Measurements from ENCODE around the gene COL27A1. TPM values are rescaled to one million over a fixed set of nuclear protein-coding genes. Genes with fewer than 3 reads are reported as not detected.

COL27A1 gene
- total RNA-seq, 5 donors from 2014 or later (not counting 1 experiment from before 2014, with no cell fraction given): 0.53 to 1.7 (median 0.95) TPM

DNA sequence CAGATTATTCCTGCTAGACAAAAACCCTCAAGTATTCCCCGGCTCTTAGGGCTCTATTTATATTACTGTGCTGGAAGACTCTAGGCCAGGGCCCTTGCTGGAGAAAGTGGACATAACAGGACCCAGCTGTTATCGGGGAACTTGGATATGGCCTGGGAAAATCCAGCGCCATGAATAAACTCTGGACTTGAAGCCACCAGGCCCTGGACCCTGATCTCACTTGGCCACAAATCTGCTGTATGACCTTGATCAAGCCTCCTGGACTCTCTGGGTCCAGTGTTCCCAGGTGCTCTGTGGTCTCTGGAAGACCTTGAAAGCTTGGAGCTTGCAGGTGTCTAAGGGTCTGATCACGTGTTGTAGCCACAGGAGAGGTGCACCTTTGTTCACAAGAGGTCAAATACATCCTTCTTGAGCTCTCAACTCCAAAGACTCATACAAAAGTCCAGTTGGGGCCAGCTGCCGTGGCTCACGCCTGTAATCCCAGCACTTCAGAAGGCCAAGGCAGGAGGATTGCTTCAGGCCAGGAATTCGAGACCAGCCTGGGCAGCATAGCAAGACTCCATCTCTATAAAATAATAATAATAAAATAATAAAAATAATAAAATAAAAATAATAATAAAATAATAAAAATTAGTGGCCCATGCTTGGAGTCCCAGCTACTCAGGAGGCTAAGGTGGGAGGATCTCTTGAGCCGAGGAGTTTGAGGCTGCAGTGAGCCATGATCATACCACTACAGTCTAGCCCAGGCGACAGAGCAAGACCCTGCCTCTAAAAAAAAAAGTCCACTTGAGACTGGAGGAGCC is 26.5 kb downstream of the COL27A1 start:
- DNase-seq (no peak), ATAC-seq (replicated peaks in 1 of 4) (no peak)
- Histone ChIP-seq H3K4me3 (ENCODE audit: control insufficient read depth in 1 of 2, extremely low read depth in 1 of 2, low read length in 1 of 2) (no peak overlapping the region), H3K27me3 (replicated peaks in 1 of 2; ENCODE audit: control insufficient read depth in 2 of 2, extremely low read depth in 1 of 2, insufficient read depth in 2 of 2, low read length in 1 of 2) (peaks cover 0 to 32% of the 10 kb centered on the region in 2 experiments), H3K4me1 (ENCODE audit: control insufficient read depth in 1 of 2, extremely low read depth in 1 of 2, insufficient read depth in 2 of 2, low read length in 2 of 2) (no peaks in the 10 kb centered on the region), H3K9me3 (no peaks in the 10 kb centered on the region), H3K36me3 (ENCODE audit: control insufficient read depth in 2 of 2, extremely low read depth in 1 of 2, insufficient read depth in 1 of 2, low read length in 1 of 2) (no peaks in the 10 kb centered on the region), H3K27ac (ENCODE audit: low read length) (no peak overlapping the region)
- Mint-ChIP-seq H3K36me3 (no peaks in the 10 kb centered on the region), H3K4me1 (no peaks in the 10 kb centered on the region), H3K27me3 (peaks cover 4 to 9% of the 10 kb centered on the region in 2 donors), H3K4me3 (no peak overlapping the region), H3K27ac (no peak overlapping the region), H3K9me3 (no peaks in the 10 kb centered on the region)
- ChIA-PET POLR2A (no interaction called here), CTCF (no interaction called here)
- WGBS (ENCODE audit: insufficient coverage): 71% methylated on average over 4 of the region's 9 CpGs

DNA sequence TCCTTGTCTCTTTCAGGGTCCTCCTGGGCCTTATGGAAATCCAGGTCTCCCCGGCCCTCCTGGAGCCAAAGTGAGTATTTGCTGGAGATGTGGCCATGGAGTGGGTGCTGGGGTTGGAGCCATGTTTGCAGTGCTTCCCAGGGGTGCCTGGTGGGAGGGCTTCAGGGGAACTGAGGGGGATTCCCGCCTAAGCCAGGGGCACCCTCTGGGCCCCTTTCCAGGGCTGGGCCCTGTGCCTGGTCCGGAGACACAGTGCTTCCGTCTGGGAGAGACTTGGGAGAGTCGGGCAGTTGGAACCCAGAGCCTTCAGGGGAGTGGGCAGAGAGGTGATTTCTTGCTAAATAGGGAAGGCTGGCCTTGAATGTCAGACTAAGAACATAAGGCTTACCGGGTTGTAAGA is 27.7 kb downstream of the COL27A1 start:
- H3K9me3 ChIP-seq: no peaks in the 10 kb centered on the region
- H3K36me3 ChIP-seq (ENCODE audit: control insufficient read depth in 2 of 2, extremely low read depth in 1 of 2, insufficient read depth in 1 of 2, low read length in 1 of 2): no peaks in the 10 kb centered on the region
- POLR2A ChIA-PET: no interaction called here
- H3K27me3 Mint-ChIP-seq: peaks cover 0 to 9% of the 10 kb centered on the region in 2 donors
- no peak overlapping the region for H3K27ac ChIP-seq (ENCODE audit: low read length)
- no peak for ATAC-seq (replicated peaks in 1 of 4)
- no peak for DNase-seq
- no peaks in the 10 kb centered on the region for H3K4me1 ChIP-seq (ENCODE audit: control insufficient read depth in 1 of 2, extremely low read depth in 1 of 2, insufficient read depth in 2 of 2, low read length in 2 of 2)
- H3K27ac Mint-ChIP-seq: no peak overlapping the region
- H3K36me3 Mint-ChIP-seq: no peaks in the 10 kb centered on the region
- no peak overlapping the region for H3K4me3 Mint-ChIP-seq
- H3K4me1 Mint-ChIP-seq: no peaks in the 10 kb centered on the region
- H3K27me3 ChIP-seq (replicated peaks in 1 of 2; ENCODE audit: control insufficient read depth in 2 of 2, extremely low read depth in 1 of 2, insufficient read depth in 2 of 2, low read length in 1 of 2): peaks cover 0 to 32% of the 10 kb centered on the region in 2 experiments
- CTCF ChIA-PET: no interaction called here
- no peak overlapping the region for H3K4me3 ChIP-seq (ENCODE audit: control insufficient read depth in 1 of 2, extremely low read depth in 1 of 2, low read length in 1 of 2)
- WGBS (ENCODE audit: insufficient coverage): 73% methylated on average over 6 of the region's 6 CpGs
- no peaks in the 10 kb centered on the region for H3K9me3 Mint-ChIP-seq

DNA sequence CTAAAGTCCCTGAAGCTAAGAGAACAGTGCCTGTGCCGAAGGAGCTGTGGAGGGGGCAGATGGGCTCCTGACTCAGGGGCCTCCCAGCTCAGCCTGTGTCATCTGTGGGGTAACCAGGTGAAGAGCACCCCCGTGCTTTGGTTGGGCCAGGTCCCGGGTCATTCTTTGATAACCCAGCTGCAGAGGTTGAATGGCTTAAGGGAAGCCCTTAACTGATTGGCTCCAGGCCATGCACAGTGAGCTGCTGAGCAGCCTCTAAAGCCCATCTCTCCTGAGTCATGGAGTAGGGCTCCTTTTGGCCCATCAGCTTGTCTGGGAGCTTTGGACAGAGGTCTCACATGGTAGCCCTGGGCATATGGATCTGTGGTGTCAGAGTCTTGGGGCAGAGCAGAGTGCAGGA is 28.7 kb downstream of the COL27A1 start:
- 61% methylated on average over 3 of the region's 3 CpGs for WGBS (ENCODE audit: insufficient coverage)
- Mint-ChIP-seq H3K4me3 (no peak overlapping the region), H3K27me3 (peaks cover 0 to 9% of the 10 kb centered on the region in 2 donors), H3K27ac (no peak overlapping the region), H3K36me3 (no peaks in the 10 kb centered on the region), H3K9me3 (peaks cover 0 to 4% (median 2%) of the 10 kb centered on the region in 3 donors), H3K4me1 (no peaks in the 10 kb centered on the region)
- H3K36me3 ChIP-seq (ENCODE audit: control insufficient read depth in 2 of 2, extremely low read depth in 1 of 2, insufficient read depth in 1 of 2, low read length in 1 of 2): no peaks in the 10 kb centered on the region
- no peak for DNase-seq
- ATAC-seq (replicated peaks in 1 of 4): no peak
- POLR2A ChIA-PET: no interaction called here
- CTCF ChIA-PET: interaction anchor here in 1 of 2 donors (0.5 kb wide), 1 partner anchor 1341 kb away, joined by 3 read pairs; no protein-coding TSS in a partner anchor
- H3K27ac ChIP-seq (ENCODE audit: low read length): no peak overlapping the region
- H3K4me3 ChIP-seq (ENCODE audit: control insufficient read depth in 1 of 2, extremely low read depth in 1 of 2, low read length in 1 of 2): no peak overlapping the region
- H3K27me3 ChIP-seq (replicated peaks in 1 of 2; ENCODE audit: control insufficient read depth in 2 of 2, extremely low read depth in 1 of 2, insufficient read depth in 2 of 2, low read length in 1 of 2): peaks cover 0 to 28% of the 10 kb centered on the region in 2 experiments
- no peaks in the 10 kb centered on the region for H3K4me1 ChIP-seq (ENCODE audit: control insufficient read depth in 1 of 2, extremely low read depth in 1 of 2, insufficient read depth in 2 of 2, low read length in 2 of 2)
- no peaks in the 10 kb centered on the region for H3K9me3 ChIP-seq

DNA sequence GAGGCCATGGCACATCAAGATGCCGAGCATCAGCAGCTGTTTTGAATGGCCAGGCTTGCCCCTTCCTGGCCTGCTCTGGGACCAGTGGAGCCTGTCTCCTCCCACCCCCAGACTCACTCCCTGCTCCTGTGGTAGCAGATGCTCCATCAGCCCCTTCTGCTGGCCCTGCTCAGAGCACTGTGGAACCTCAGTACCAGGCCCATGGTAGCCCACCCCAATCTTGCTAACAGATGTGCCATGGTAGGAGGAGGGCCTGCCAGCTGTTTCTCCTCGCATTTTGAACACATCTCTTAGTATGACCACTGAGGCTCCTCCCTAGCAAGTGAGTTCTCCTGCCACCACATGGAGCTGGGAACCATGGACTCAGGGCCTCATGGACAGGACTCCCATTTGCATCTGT is 29.5 kb downstream of the COL27A1 start:
- ChIA-PET POLR2A (no interaction called here), CTCF (no interaction called here)
- H3K4me3 ChIP-seq (ENCODE audit: control insufficient read depth in 1 of 2, extremely low read depth in 1 of 2, low read length in 1 of 2): no peak overlapping the region
- peaks cover 0 to 25% of the 10 kb centered on the region in 2 experiments for H3K27me3 ChIP-seq (replicated peaks in 1 of 2; ENCODE audit: control insufficient read depth in 2 of 2, extremely low read depth in 1 of 2, insufficient read depth in 2 of 2, low read length in 1 of 2)
- H3K4me1 Mint-ChIP-seq: no peaks in the 10 kb centered on the region
- peaks cover 0 to 7% (median 4%) of the 10 kb centered on the region in 3 donors for H3K9me3 Mint-ChIP-seq
- no peaks in the 10 kb centered on the region for H3K36me3 ChIP-seq (ENCODE audit: control insufficient read depth in 2 of 2, extremely low read depth in 1 of 2, insufficient read depth in 1 of 2, low read length in 1 of 2)
- peaks cover 0 to 7% of the 10 kb centered on the region in 2 donors for H3K27me3 Mint-ChIP-seq
- ATAC-seq (replicated peaks in 1 of 4) (no peak), DNase-seq (no peak)
- no peaks in the 10 kb centered on the region for H3K36me3 Mint-ChIP-seq
- H3K27ac ChIP-seq (ENCODE audit: low read length): no peak overlapping the region
- no peak overlapping the region for H3K4me3 Mint-ChIP-seq
- no peaks in the 10 kb centered on the region for H3K4me1 ChIP-seq (ENCODE audit: control insufficient read depth in 1 of 2, extremely low read depth in 1 of 2, insufficient read depth in 2 of 2, low read length in 2 of 2)
- H3K9me3 ChIP-seq: no peaks in the 10 kb centered on the region
- 100% methylated on average over 1 of the region's 2 CpGs for WGBS (ENCODE audit: insufficient coverage)
- no peak overlapping the region for H3K27ac Mint-ChIP-seq

DNA sequence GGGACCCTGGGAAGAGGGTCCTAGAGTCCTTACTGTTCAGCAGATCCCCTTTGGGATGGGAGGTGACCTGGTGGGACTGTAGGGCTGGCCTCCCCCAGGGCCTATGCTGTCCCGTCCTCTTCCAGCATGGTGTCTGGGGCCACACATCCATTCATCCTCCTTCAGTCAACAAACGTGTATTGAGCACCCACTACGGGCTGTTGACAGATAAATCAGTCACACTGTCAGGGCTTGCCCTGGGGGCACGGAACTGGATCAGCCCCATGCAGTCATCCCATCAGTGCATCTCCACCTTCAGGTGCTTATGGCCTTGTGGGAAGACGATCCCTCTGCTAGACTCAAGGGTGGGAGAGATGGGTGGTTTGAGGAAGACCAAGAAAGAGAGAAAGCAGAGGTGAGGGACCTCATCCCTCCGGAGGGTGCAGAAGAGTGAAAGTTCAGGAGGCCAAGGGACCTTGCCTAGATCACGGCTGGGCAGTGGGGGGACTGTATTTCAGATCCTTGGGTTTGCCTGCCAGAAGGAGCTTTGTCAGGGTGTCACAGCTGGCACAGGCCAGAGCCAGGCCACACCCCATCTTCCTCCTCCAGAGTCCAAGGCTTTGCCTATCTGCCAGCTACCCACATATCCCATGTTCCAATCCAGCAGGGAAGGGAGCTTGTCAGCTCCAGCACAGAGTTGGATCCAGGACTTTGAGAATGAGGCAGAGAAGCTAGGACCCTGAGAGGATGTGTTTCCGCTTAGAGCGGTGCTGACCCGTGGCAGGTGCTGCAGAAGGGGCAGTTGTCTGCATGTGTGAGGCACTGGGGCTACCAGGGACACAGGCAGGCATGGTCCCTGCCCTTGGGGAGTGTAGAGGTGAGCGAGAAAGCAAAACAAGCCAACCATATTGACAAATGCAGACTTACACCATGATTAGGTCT is 30.5 kb downstream of the COL27A1 start:
- H3K4me1 ChIP-seq (ENCODE audit: control insufficient read depth in 1 of 2, extremely low read depth in 1 of 2, insufficient read depth in 2 of 2, low read length in 2 of 2): no peaks in the 10 kb centered on the region
- DNase-seq (no peak), ATAC-seq (replicated peaks in 1 of 4) (no peak)
- POLR2A ChIA-PET: no interaction called here
- H3K4me3 ChIP-seq (ENCODE audit: control insufficient read depth in 1 of 2, extremely low read depth in 1 of 2, low read length in 1 of 2): no peak overlapping the region
- Mint-ChIP-seq H3K27ac (no peak overlapping the region), H3K4me1 (no peaks in the 10 kb centered on the region), H3K27me3 (peaks cover 0 to 5% of the 10 kb centered on the region in 2 donors), H3K36me3 (no peaks in the 10 kb centered on the region), H3K4me3 (no peak overlapping the region), H3K9me3 (peaks cover 5 to 12% (median 9%) of the 10 kb centered on the region in 3 donors)
- WGBS (ENCODE audit: insufficient coverage): 87% methylated on average over 6 of the region's 11 CpGs
- no peak overlapping the region for H3K27ac ChIP-seq (ENCODE audit: low read length)
- CTCF ChIA-PET: no interaction called here
- no peaks in the 10 kb centered on the region for H3K9me3 ChIP-seq
- peaks cover 0 to 20% of the 10 kb centered on the region in 2 experiments for H3K27me3 ChIP-seq (replicated peaks in 1 of 2; ENCODE audit: control insufficient read depth in 2 of 2, extremely low read depth in 1 of 2, insufficient read depth in 2 of 2, low read length in 1 of 2)
- no peaks in the 10 kb centered on the region for H3K36me3 ChIP-seq (ENCODE audit: control insufficient read depth in 2 of 2, extremely low read depth in 1 of 2, insufficient read depth in 1 of 2, low read length in 1 of 2)

DNA sequence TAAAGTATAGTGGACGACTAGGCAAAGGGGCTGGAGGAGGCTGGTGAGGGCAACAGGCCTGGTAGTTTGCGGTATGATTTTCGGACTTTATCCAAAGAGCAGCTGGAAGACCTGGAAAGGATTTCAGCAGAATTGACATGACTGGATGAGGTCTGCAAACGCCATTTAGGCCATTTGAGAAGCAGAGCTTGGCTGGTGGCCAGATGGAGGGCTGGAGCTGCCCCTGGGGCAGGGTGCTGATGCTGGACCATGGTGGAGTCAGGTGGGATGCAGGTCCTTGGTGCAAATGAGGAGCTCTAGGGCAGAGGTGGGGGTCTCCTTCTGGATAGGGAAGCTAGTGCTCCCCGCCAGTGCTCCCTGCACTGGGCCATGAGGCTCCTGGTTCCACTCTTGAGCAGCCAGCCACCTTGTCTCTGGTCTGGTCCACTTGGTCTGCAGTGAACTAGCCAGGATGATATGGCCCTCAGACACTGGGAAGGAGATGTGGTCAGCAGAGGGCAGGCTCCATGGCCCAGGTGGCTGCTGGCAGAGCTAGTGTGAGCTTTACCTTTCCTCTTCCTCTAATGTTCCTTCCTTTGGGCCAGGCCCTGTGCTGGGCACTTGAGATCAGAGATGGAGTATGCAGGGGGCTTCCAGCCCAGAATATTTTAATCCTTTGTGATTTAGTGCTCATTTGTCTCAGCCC is 31.4 kb downstream of the COL27A1 start:
- Histone ChIP-seq H3K36me3 (ENCODE audit: control insufficient read depth in 2 of 2, extremely low read depth in 1 of 2, insufficient read depth in 1 of 2, low read length in 1 of 2) (no peaks in the 10 kb centered on the region), H3K9me3 (no peaks in the 10 kb centered on the region), H3K4me3 (ENCODE audit: control insufficient read depth in 1 of 2, extremely low read depth in 1 of 2, low read length in 1 of 2) (no peak overlapping the region), H3K27me3 (replicated peaks in 1 of 2; ENCODE audit: control insufficient read depth in 2 of 2, extremely low read depth in 1 of 2, insufficient read depth in 2 of 2, low read length in 1 of 2) (peaks cover 0 to 11% of the 10 kb centered on the region in 2 experiments), H3K4me1 (ENCODE audit: control insufficient read depth in 1 of 2, extremely low read depth in 1 of 2, insufficient read depth in 2 of 2, low read length in 2 of 2) (no peaks in the 10 kb centered on the region), H3K27ac (ENCODE audit: low read length) (no peak overlapping the region)
- no peaks in the 10 kb centered on the region for H3K4me1 Mint-ChIP-seq
- no peak overlapping the region for H3K4me3 Mint-ChIP-seq
- H3K27me3 Mint-ChIP-seq: no peaks in the 10 kb centered on the region
- peaks cover 9 to 19% (median 10%) of the 10 kb centered on the region in 3 donors for H3K9me3 Mint-ChIP-seq
- POLR2A ChIA-PET: no interaction called here
- ATAC-seq (replicated peaks in 1 of 4) (no peak), DNase-seq (no peak)
- H3K36me3 Mint-ChIP-seq: no peaks in the 10 kb centered on the region
- CTCF ChIA-PET: no interaction called here
- H3K27ac Mint-ChIP-seq: no peak overlapping the region
- 77% methylated on average over 5 of the region's 5 CpGs for WGBS (ENCODE audit: insufficient coverage)

Measured in T-cell (primary cell).